Forelimb muscle (tissue), 1 donor: Measurements from ENCODE around the gene SLC52A3. TPM values are rescaled to one million over a fixed set of nuclear protein-coding genes. Genes with fewer than 3 reads are reported as not detected.

Experiments
- DNase-seq: peaks from one replicate; pipeline ENCODE4 v3.0.0-alpha.2; 2013; ENCODE audit warnings: low read depth
- polyA plus RNA-seq: library from polyadenylated mRNA; unstranded; fragments of 120-200 nt; gene quantifications from one replicate; pipeline ENCODE4 v1.2.1, GENCODE V29; 2013; ENCODE audit not compliant: insufficient read length

The SLC52A3 gene
- polyA plus RNA-seq, 1 donor, result 0.24 TPM

GRCh38 chr20:766906-767305 lies 1.4 kb downstream of the SLC52A3 start:
- DNase-seq, result no peak

DNA sequence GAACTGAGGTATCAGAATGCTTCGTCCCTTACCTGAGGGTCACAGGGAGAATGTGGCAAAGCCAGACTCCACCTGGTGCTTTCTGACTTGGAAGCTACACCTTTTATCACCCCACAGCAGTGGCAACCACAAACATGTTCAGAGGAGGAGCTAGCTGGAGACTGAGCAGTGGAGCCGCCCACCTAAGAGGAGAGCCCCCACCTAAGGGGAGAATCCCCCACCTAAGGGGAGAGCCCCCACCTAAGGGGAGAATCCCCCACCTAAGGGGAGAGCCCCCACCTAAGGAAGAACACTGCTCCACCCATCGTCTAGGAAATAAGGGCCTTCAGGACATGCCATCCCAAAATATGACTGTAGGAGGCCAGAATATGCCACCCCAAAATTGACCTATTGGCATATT lies 4.0 kb downstream of the SLC52A3 start:
- DNase-seq, result no peak

DNA sequence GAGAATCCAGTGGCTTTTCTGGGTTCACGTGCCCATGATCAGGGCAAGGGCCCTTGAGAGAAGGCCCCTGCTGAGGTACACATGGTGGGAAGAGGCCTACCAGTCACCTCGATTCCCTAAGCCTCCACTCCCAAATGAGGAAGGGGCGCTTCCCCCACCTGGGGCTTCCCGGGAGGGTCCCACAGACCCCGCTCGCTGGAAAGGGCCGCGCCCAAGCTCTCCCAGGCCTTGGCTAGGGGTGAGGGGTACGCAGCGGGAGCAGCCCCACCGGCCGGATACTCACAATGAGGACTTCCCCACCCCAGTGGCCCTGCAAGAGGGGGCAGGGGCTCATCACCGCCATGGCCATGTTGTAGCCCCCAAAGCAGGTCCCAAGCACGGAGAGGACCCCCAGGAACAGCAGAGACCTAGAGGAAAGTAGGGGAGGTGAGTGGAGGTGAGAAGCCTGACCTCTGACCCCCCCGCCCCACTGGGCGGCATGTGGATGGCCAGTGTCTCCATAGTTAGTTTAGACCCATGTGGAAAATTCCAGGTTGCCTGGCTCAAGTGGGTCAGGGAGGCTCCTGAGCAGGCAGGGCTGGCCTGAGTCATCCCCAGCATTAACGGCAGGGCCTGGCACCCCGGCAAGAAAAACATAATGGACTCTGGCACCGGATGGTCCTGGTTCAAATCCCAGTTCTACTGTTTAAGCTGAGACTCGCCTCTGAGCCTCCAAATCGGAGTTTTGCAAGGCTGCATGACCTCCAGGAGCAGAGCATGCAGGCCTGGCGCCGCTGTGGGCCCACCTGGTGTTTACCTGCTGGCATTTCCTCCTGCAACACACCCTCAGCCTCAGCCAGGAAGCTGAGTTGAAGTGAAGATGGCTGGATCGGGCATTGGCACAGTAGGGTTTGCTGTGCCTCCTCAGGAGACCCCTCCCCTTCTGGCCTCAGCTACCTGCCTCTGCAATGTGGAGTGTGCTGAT lies 6.6 kb downstream of the SLC52A3 start:
- DNase-seq, result no peak

DNA sequence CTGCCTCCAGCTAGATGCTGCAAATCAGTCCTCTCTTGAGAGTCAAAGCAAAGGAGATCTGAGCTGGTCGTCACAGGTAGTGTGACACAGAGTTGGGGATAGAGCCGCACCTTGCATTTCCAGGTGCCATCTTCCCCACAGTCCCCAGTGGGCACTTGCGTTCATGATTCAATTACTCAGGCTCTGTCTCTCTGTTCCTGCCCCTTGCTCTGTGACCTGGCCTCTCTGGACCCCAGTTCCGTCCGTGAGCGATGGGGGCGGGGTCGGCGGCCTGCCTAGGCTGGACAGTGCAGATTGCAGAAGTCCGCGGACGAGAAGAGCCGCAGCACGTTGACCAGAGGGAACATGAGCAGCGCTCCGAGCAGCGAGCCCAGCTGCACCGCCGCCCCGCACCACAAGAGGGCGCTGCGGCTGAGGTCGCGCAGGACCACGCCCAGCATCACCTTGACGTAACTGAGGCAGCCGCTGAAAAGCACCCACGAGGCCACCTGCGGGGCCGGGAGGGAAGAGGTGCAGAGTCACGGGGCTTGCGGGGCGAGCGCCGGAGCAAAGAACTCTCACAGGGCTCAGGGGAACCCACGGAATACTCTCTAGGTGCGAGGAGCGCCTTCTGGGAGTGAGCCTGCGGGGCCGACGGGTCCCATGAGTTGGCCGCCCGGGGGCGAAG lies 7.4 kb downstream of the SLC52A3 start:
- DNase-seq, result no peak

DNA sequence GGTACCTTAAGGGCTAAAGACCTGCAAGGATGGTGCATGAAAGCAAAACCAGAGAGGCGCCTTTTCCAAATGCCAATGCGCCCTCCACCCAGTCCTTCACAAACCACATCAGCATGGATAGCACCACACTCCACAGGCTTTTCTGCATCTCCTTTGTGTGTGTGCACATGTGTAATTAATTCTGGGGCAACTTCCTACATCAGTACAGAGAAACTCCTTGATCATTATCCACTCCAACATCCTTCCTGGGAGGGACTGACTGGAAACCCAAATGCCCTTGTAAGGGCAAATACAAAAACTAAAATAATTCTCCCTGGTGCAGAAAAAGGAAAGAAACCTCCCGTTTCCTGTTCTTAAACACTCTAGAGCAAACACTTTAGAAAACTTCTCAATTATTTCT lies 10.8 kb downstream of the SLC52A3 start:
- DNase-seq, result no peak

GRCh38 chr20:755941-756340 lies 12.4 kb downstream of the SLC52A3 start:
- DNase-seq, result no peak

DNA sequence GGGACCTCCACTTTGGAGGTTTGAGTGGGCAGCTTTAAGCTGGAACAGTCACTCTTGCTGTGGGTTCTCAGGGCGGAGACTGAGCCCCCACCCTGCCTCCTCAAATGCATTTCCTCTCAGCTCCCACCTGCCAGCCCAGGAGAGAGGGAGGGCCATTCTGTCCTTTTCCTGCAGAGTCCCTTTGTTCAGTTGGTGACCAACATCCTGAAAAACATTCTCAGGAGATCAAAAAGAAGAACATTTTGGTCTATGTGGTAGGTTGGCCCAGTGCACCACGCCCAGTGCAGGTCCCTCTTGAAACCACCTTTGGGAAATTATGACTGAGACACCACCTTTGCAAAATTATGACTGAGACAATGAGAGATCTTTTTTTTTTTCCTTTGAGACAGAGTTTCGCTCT lies 13.4 kb downstream of the SLC52A3 start:
- DNase-seq, result no peak

DNA sequence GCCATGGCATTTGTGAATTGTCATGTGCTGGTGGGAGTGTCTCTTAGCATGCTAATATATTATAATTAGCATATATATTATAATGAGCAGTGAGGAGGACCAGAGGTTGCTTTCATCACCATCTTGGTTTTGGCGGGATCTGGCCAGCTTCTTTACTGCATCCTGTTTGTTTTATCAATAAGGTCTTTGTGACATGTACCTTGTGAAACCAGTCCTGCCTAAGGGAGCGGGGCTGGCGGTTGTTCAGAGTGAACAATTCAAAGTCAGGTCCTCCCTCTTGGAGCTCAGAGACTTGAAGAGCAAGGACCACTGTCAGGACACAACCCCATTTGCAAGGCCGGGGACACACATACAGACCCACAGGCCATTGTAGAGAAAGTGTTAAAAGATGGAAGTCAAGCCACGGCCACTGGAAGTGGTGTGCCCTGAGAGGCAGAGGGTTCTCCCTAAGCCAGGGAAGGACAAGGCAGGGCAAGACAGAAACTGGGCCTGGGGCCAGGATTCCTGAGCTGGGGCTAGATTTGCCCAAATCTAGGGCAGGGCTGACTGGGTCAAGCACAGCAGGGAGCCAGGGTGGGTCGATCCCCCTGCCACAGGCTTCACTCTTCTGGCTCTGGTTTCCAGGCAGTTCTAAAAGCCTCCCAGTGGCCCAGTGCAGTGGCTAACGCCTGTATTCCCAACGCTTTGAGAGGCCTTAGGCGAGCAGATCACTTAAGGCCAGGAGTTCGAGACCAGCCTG lies 14.2 kb downstream of the SLC52A3 start:
- DNase-seq, result no peak

DNA sequence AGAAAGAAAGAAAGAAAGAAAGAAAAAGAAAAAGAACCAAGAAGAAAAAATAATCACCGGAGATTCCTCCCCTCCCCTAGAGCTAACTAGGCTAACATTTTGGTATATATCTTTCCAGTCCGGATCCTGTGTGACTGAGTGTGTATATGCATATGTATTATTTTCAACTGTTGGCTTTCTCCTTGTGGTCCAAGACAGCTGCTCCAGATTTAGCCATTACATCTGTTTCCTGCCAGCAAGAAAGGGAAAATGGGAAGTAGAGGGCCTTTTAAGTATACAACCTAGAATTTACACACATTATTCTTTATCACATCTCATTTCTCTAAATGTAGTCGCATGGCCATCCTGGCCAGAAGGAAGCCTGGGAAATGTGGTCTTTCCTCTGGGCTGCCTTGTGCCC lies 15.2 kb downstream of the SLC52A3 start:
- DNase-seq, result no peak

GRCh38 chr20:752291-752690 lies 16.0 kb downstream of the SLC52A3 start:
- peak; percentile 64 for DNase-seq

DNA sequence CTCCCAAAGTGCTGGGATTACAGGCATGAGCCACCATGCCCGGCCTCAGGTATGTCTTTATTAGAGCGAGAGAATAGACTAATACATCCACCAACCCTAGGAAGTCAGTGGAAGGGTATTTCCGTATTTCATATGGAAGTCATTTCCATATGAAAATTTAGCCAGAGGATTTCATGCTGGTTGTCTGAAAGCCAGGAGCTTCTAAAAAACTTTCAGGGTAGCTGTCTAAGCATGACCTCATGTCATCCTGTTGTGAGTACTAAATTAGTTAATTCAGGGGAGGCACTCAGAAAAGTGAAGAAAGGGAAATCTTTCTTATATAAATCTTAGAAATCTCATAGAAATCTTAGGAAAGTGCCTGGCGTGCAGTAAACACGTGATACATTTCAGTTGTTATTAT lies 16.5 kb downstream of the SLC52A3 start:
- no peak for DNase-seq

DNA sequence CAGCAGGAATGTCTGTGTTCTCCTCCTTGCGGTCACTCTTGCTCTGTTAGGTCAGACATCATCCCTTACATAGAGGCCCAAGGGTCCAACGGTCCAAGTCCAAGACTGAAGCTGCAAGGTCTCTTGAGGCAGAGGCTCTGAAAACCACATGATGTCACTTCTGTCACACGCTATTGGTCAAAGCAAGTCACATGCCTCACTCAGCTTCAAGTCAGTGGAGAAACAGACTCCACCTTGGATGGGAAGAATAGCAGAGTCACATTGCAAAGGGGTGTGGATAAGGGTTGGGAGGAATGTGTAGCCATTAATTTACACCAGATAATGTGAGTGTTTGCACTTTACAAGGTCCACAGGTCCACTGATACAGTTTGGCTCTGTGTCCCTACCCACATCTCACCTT lies 17.5 kb downstream of the SLC52A3 start:
- DNase-seq, result no peak

DNA sequence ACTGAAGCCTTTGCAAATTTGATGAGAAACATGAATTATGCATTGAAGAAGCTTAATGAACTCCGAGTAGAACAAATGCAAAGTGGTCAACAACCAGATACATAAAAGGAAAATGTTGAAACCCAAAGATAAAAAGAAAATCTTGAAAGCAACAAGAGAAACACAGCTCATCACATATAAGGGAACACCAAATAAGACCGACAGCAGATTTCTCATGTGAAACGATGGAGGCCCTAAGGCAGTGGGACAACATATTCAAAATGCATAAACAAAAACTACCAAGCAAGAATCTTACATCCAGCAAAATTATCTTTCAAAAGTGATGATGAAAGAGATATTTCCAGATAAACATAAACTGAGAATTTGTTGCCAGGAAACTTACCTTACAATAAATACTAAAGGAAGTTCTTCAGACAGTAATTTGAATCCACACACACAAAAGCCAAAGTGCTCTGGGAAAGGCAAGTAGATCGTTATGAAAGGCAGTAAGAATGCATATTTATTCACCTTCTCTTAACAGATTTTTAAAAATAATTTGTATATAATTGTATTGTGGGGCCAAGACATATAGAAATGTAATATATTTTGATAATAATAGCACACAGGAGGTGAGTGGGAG lies 22.5 kb downstream of the SLC52A3 start:
- DNase-seq, result no peak

GRCh38 chr20:742156-742555 lies 26.1 kb downstream of the SLC52A3 start:
- no peak for DNase-seq

GRCh38 chr20:741620-742019 lies 26.7 kb downstream of the SLC52A3 start:
- no peak for DNase-seq

GRCh38 chr20:740162-740561 lies 28.1 kb downstream of the SLC52A3 start:
- DNase-seq, result no peak

GRCh38 chr20:739736-740135 lies 28.6 kb downstream of the SLC52A3 start:
- no peak for DNase-seq

GRCh38 chr20:733861-734260 lies 34.4 kb downstream of the SLC52A3 start:
- no peak for DNase-seq

GRCh38 chr20:732727-733126 lies 35.6 kb downstream of the SLC52A3 start:
- no peak for DNase-seq

GRCh38 chr20:731891-732560 lies 36.3 kb downstream of the SLC52A3 start:
- DNase-seq, result no peak

- no peak for DNase-seq
These were observed 38.3 kb downstream of the SLC52A3 start for GRCh38 chr20:730005-730404.
